22Rv1 (cell line): ENCODE measurements around the gene ULK4.

Source experiments
- CTCF ChIP-seq: fragments of 450-650 bp; IDR thresholded peaks from 2 replicates; pipeline ENCODE4 v1.5.1; 2017; ENCODE audit warnings: mild to moderate bottlenecking
- ZFX ChIP-seq: fragments of 450-650 bp; IDR thresholded peaks from 2 replicates; pipeline ENCODE4 v1.6.1; 2017; ENCODE audit warnings: antibody characterized with exemption, borderline replicate concordance

- no peak for TF ChIP-seq CTCF
- no peak for TF ChIP-seq ZFX
These were observed 754.5 kb downstream of the ULK4 start for GRCh38 chr3:41207355-41207754.
